HG03066 (cell line): ENCODE results near the gene CAMSAP2.

ENCODE experiments used
- ATAC-seq: cut with Tn5 transposase; IDR thresholded peaks from one replicate; pipeline ENCODE4 v1.9.1; 2021; ENCODE audit warnings: low read depth; ENCODE audit not compliant: unreplicated experiment

Gene CAMSAP2

GRCh38 chr1:200894712-200895442 lies 156.2 kb downstream of the CAMSAP2 start, which contains the start of gene INAVA:
INAVA (plus strand) TSS chr1:200894900; CDS start chr1:200898401, 3,501 bp downstream.
- no peak for ATAC-seq

GRCh38 chr1:200895443-200895789 lies 156.7 kb downstream of the CAMSAP2 start:
- no peak for ATAC-seq

DNA sequence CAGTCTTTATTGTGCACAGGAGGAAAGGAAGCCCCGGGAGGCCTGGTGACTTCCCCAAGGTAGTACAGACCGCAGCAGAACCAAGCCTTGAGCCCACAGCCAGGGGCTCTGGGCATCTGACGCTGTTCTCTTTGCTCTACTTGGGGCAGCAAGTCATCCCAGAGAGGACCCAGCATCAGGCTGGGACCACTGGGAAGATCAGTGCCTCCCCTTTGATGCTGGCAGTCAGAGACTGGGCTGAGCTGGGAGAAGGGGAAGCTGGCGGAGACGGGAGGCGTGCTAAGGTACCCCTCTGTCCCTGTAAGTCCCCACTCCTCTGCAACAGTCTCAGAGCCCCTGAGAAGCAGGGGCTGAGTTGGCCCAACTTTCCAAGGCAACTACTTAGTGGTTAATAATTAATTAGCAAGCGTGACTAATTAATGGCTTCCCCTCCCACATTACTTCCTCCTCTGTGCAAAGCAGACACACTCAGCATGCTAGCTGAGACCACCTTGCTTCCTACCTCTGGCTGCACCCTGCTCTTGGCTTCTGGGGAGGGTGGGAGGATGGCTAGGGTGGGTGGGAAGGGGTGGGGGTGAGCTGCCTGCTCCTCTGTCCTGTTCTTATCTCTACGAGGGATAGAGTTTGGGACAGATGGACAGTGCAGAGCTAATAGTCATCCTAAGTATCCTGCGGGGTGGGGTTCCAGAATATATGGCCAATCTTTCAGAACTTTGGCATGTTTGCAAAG lies 157.3 kb downstream of the CAMSAP2 start:
- ATAC-seq: peak; percentile 47

- ATAC-seq: no peak
Measured at GRCh38 chr1:200896531-200897196, 158.0 kb downstream of the CAMSAP2 start.

DNA sequence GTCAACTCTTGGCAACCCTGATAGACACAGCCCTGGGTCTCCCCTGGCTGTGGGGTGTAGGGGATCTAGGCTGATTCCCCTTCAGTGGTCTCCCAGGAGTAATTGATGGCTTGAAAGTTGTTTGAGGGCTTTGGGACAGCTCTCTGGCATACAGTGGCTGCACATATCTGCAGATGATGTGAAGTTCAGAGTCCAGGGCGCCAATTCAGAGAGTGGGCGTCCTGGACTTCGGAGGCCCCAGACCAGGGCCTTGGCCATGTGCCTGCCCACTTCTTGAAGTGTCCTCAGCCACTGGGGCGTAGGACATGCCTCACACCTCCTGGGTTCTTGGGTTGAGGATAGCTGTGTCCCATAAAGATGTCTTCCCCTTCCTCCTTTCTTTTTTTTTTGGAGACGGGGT lies 158.6 kb downstream of the CAMSAP2 start:
- no peak for ATAC-seq

- no peak for ATAC-seq
Measured at GRCh38 chr1:200899015-200899386, 160.3 kb downstream of the CAMSAP2 start.

- no peak for ATAC-seq
Measured at GRCh38 chr1:200899451-200899915, 160.8 kb downstream of the CAMSAP2 start.

DNA sequence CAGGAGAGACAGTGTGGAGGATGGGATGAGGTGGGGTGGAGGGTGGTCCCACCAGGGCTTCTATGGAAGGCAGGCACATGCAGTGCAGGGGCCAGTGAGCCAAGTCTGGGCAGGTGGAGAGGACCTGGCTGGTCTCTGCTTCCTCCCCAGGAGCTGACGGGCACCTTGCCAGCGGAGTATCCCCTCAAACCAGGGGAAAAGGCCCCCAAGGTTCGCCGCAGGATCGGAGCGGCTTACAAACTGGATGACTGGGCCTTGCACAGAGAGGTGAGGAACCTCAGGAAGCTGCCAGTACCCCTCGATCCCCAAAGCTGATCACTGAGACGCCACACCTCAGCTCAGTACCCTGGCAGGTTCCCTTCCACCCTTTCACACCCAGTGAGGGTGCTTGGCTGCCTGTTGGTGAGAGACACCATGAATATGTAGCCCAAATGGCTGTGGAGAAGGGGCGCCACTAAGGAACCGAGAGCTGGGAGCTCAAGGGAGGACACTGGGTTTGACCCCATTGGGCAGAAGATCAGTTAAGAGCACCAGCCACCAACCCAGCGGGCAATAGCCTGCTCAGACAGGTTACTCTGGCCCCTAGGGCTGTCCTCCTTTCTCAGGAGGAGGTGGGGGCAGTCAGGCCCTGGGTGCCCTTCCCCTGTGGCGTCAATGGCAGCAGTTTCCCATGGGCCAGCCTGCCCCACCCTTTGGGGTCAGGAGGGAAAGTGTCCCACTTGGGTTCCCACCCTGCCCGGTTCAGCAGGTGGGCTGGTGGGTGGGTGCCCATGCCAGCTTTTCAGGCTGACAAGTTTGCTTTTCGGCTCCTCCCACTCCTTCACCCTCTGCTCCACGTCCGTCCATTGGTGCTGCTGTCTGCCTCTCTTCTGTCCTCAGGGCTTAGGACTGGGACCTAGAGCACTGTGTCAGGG lies 161.5 kb downstream of the CAMSAP2 start:
- no peak for ATAC-seq

DNA sequence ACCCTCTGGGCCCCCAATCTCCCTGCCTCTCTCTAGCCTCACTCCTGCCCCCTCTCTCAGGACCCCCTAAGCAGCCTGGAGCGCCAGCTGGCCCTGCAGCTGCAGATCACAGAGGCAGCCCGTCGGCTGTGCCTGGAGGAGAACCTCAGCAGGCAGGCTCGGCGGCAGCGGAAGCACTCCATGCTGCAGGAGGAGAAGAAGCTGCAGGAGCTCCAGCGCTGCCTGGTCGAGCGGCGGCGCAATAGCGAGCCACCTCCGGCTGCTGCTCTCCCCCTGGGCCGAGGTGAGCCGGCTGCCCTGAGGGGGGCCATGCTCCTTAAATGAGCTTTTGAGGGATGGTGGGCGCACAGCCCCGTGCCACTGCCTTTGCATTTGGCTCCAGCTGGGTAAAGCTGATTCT lies 162.2 kb downstream of the CAMSAP2 start:
- no peak for ATAC-seq

- no peak for ATAC-seq
Measured at GRCh38 chr1:200901350-200901749, 162.7 kb downstream of the CAMSAP2 start.

- ATAC-seq: no peak
Measured at GRCh38 chr1:200901796-200902444, 163.2 kb downstream of the CAMSAP2 start.

DNA sequence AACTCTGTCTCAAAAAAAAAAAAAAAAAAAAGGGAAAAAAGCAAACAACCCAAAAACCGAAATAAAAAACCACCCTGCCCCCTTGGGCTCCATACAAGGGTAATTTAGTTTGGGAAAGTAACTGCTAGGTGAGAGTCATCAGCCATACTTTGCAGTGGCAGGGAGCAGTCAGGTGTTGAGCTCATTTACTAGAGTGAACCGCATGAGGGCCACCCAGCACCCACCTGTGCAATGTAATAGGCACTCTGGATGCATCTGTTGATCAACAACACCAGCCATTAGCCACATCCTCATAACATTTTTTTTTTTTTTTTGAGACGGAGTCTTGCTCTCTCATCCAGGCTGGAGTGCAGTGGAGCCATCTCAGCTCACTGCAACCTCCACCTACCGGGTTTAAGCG lies 165.1 kb downstream of the CAMSAP2 start:
- ATAC-seq: no peak

- ATAC-seq: no peak
Measured at GRCh38 chr1:200904772-200905171, 166.1 kb downstream of the CAMSAP2 start.

GRCh38 chr1:200905411-200906052 lies 166.8 kb downstream of the CAMSAP2 start:
- no peak for ATAC-seq

DNA sequence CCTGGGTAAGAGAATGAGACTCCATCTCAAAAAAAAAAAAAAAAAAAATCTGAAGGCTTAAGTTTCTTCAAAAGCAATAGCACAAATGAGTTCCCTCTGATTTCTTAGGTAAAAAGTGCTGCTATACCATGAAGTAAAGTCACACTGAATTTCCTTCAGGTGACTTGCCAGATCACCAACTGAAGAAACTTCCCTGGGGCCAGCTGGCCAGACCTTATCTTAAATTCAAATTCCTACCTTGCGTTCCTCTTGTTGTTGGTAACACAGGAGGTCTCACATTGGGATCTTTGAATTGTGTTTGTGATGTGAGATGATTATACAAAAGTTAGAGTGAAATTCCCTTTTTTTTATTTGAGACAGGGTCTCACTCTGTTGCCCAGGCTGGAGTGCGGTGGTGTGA lies 167.8 kb downstream of the CAMSAP2 start:
- ATAC-seq: no peak

DNA sequence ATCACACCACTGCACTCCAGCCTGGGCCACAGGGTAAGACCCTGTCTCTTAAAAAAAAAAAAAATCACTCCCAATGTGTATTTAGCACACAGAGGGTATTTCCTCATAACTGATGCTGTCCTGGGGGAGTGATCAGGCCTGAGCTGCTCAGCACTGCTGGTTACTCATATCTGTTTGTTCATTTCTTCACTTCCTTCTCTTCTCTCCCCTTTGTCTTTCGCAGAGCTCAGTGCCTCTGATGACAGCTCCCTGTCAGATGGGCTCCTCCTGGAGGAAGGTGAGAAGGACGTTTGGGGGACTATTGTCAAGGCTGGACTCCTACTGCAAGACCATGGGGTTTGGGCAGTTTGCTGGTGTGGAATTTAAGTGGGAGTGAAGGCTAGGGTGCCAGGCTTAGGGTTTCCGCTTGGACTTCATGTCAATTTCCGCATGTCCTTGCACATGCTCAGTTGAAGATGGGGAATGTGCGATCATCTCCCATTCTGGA lies 169.0 kb downstream of the CAMSAP2 start:
- ATAC-seq: peak; percentile 55

GRCh38 chr1:200908191-200908868 lies 169.6 kb downstream of the CAMSAP2 start:
- no peak for ATAC-seq

DNA sequence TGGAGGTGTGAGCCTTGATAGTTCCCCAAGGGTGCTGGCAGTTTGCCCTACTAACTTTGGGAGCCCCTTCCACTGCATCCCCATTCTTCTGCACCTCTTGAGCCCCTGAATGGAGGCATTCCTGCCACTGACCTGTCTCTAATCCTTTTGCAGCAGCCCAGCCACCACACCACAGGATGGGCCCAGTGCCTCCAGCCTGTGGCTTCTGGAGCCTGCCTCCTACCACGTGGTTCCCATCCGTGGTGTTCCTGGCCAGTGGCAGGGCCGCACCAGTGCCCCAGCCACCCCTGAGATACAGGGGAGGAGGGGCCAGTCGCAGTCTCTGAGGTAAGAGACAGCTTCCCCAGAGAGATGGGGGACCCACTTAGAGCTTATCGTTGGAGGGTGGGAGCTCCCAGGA lies 170.4 kb downstream of the CAMSAP2 start:
- no peak for ATAC-seq

GRCh38 chr1:200909757-200910239 lies 171.1 kb downstream of the CAMSAP2 start:
- no peak for ATAC-seq
